Suprapubic skin (tissue), 4 donors: ENCODE data around the gene SORCS3.

Experiments used
- CTCF ChIP-seq, 2 donors: fragments of 200-600 bp in 1 of 2; fragments of 450-650 bp in 1 of 2; sonication (generic) in 1 of 2; IDR thresholded peaks; one replicate each; pipeline ENCODE4 v1.5.1; 2016 to 2019; ENCODE audit warnings: antibody characterized with exemption in 2 of 2, mild to moderate bottlenecking in 1 of 2, moderate library complexity in 1 of 2
- EP300 ChIP-seq: sonication (generic); formaldehyde crosslinking; IDR thresholded peaks from one replicate; pipeline ENCODE4 v1.6.1; 2017; ENCODE audit warnings: antibody characterized with exemption
- POLR2A ChIP-seq, 2 donors: fragments of 450-650 bp; IDR thresholded peaks; one replicate each; pipeline ENCODE4 v1.6.1; 2017; ENCODE audit warnings: antibody characterized with exemption in 2 of 2, mild to moderate bottlenecking in 2 of 2, moderate library complexity in 2 of 2
- POLR2AphosphoS5 ChIP-seq, 3 donors: sonication (generic); formaldehyde crosslinking; IDR thresholded peaks; one replicate each; pipeline ENCODE4 v1.6.1; 2017; ENCODE audit warnings: antibody characterized with exemption in 3 of 3

- no peak for TF ChIP-seq CTCF (IDR thresholded peaks at IDR 0.05)
- no peak for TF ChIP-seq POLR2AphosphoS5 (IDR thresholded peaks at IDR 0.05)
- no peak for TF ChIP-seq POLR2A (IDR thresholded peaks at IDR 0.05)
- no peak for TF ChIP-seq EP300
These were observed 35.8 kb downstream of the SORCS3 start for GRCh38 chr10:104676874-104677273.
